Pulmonary artery endothelial cell (primary cell): ENCODE data around the gene NME1. TPM values are rescaled to one million over a fixed set of nuclear protein-coding genes. Genes with fewer than 3 reads are reported as not detected.

Experiments
- DNase-seq: peaks from one replicate; pipeline ENCODE4 v3.0.0-alpha.2; 2011; ENCODE audit warnings: low read depth, low spot score
- total RNA-seq: library from RNA; depleted of rRNA; stranded (reverse); fragments of >200 nt; gene quantifications from 2 replicates; pipeline ENCODE4 v1.2.3, GENCODE V29; 2014

NME1 gene
- total RNA-seq, 1 donor from 2014 or later, result 186 TPM

- no peak for DNase-seq
Measured at GRCh38 chr17:51189162-51189561, 35.8 kb downstream of the NME1 start.

DNA sequence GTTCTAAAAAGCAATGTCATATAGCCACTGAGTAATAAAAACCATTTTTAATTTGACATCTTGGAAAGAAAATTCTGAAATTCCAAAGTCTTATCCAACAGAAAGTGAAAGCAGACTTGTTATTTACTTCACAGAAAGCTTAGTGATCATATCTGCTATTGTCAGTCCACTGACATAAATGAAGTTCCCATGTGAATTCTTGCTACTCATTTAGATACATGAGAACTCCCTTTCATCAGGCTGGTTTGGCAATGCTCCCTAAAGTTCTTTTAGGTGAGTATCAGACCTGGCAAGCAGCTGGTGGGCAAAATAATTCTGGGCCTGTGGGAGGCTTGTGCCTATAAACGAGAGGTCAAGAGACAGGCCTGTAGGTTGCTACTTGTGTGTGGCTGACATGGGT, 36.3 kb downstream of the NME1 start:
- no peak for DNase-seq

GRCh38 chr17:51191895-51192294, 38.5 kb downstream of the NME1 start:
- no peak for DNase-seq

GRCh38 chr17:51197754-51198153, 44.4 kb downstream of the NME1 start:
- DNase-seq, result no peak

GRCh38 chr17:51200295-51200694, 46.9 kb downstream of the NME1 start:
- DNase-seq, result no peak

GRCh38 chr17:51200846-51201245, 47.5 kb downstream of the NME1 start:
- DNase-seq, result no peak

GRCh38 chr17:51203838-51204237, 50.5 kb downstream of the NME1 start:
- DNase-seq, result no peak

Other genes starting within 250 kb of the NME1 start
- gene SPAG9, start 32.7 kb upstream of the NME1 start, total RNA-seq, result 71.4 and 71.9 TPM in 2 replicates
- 433 and 570 TPM in 2 replicates for gene NME2, start 12.9 kb downstream of the NME1 start, total RNA-seq
- 9.5 and 9.9 TPM in 2 replicates for gene MBTD1, start 106.5 kb downstream of the NME1 start, total RNA-seq
- gene UTP18, start 107.0 kb downstream of the NME1 start, total RNA-seq, result 37.3 and 37.6 TPM in 2 replicates